K562 (cell line): Measurements from ENCODE around the gene PTGES3. TPM values are rescaled to one million over a fixed set of nuclear protein-coding genes. Genes with fewer than 3 reads are reported as not detected.

Experiments
- FOXJ2 ChIP-seq: fragments of 200-800 bp; sonication (Bioruptor generic); IDR thresholded peaks from 2 replicates; pipeline ENCODE4 v1.6.1; 2016; ENCODE audit warnings: missing genetic modification characterization, missing compliant biosample characterization
- FOXM1 ChIP-seq, 2 experiments: fragments of 450-650 bp in 1 of 2; sonication (generic) in 1 of 2; formaldehyde crosslinking in 1 of 2; IDR thresholded peaks; 2 replicates each; pipeline versions ENCODE4 v1.6.1 to v1.9.0; 2017 to 2022; ENCODE audit warnings: low read depth in 2 of 2, mild to moderate bottlenecking in 2 of 2, missing genetic modification reagents in 1 of 2, moderate library complexity in 1 of 2
- FOXP1 ChIP-seq: sonication (generic); formaldehyde crosslinking; IDR thresholded peaks from 2 replicates; pipeline ENCODE4 v1.8.0; 2022; ENCODE audit warnings: mild to moderate bottlenecking, missing genetic modification reagents
- JUND ChIP-seq, 2 experiments: IDR thresholded peaks; 2 replicates in 1 of 2; 3 replicates in 1 of 2; pipeline ENCODE4 v1.6.1; 2011; ENCODE audit warnings: borderline replicate concordance in 2 of 2, low read depth in 2 of 2, low read length in 2 of 2, improper control_type of control experiment in 1 of 2, missing biosample characterization in 1 of 2, missing genetic modification characterization in 1 of 2, missing genetic modification reagents in 1 of 2
- MECOM ChIP-seq: fragments of 250-450 bp; sonication (Bioruptor Pico); IDR thresholded peaks from 2 replicates; pipeline ENCODE4 v1.8.0; 2022; ENCODE audit warnings: inconsistent platforms
- MXI1 ChIP-seq: IDR thresholded peaks from 2 replicates; pipeline ENCODE4 v1.6.1; 2011; ENCODE audit warnings: low read depth, mild to moderate bottlenecking, improper control_type of control experiment, low read length
- MYC ChIP-seq, 2 experiments: fragments of 250-450 bp in 1 of 2; sonication (Bioruptor Pico) in 1 of 2; IDR thresholded peaks; 2 replicates each; pipeline versions ENCODE4 v1.5.1 to v1.6.1; 2012 to 2021; ENCODE audit warnings: low read depth in 2 of 2, borderline replicate concordance in 1 of 2, improper control_type of control experiment in 1 of 2, low read length in 1 of 2, mild to moderate bottlenecking in 1 of 2, moderate library complexity in 1 of 2
- NEUROD1 ChIP-seq: fragments of 150-350 bp; IDR thresholded peaks from 2 replicates; pipeline ENCODE4 v1.6.1; 2014; ENCODE audit warnings: borderline replicate concordance, low read length, low read depth; ENCODE audit not compliant: partially characterized antibody
- NR3C1 ChIP-seq: sonication (generic); formaldehyde crosslinking; IDR thresholded peaks from 2 replicates; pipeline ENCODE4 v1.8.1; 2022; ENCODE audit warnings: missing genetic modification reagents
- POLR2AphosphoS2 ChIP-seq: IDR thresholded peaks from 2 replicates; pipeline ENCODE4 v1.6.1; 2012; ENCODE audit warnings: low read length, improper control_type of control experiment
- SMARCC2 ChIP-seq: fragments of 450-650 bp; IDR thresholded peaks from 2 replicates; pipeline ENCODE4 v1.6.1; 2017; ENCODE audit warnings: antibody characterized with exemption, moderate library complexity, mild to moderate bottlenecking, low read depth
- TRIM24 ChIP-seq, 2 experiments: fragments of 450-650 bp; IDR thresholded peaks; 2 replicates each; pipeline ENCODE4 v1.6.1; 2016
- ZNF551 ChIP-seq: fragments of 250-450 bp; sonication (Bioruptor Pico); IDR thresholded peaks from 2 replicates; pipeline ENCODE4 v1.5.0; 2021; ENCODE audit warnings: mild to moderate bottlenecking, moderate library complexity
- ZSCAN29 ChIP-seq: fragments of 450-650 bp; IDR thresholded peaks from 2 replicates; pipeline ENCODE4 v1.6.1; 2017
- polyA plus RNA-seq, 8 experiments: library from polyadenylated mRNA; depleted of rRNA in 4 of 8; stranded (reverse) in 5 of 8; unstranded in 3 of 8; fragments of >200 nt; fragmentation: Nextera tagmentation in 2 of 8; fragmentation: Illumina TruSeq in 1 of 8; extraction: Ambion mirVana in 2 of 8; extraction: Trizol in 1 of 8; gene quantifications; 2 replicates each; pipeline versions ENCODE4 v1.2.1 to v1.2.3, GENCODE V29; 2011 to 2014; ENCODE audit warnings: inconsistent platforms in 1 of 8, missing spikeins in 1 of 8
- total RNA-seq, 7 experiments: library from RNA; depleted of rRNA in 6 of 7; stranded (reverse); fragments of >200 nt in 6 of 7; fragmentation: Illumina TruSeq in 2 of 7; extraction: Trizol in 2 of 7; gene quantifications; 2 replicates each; pipeline versions ENCODE4 v1.2.1 to v1.2.3, GENCODE V29; 2011 to 2021; ENCODE audit warnings: low replicate concordance in 1 of 7
- TF ChIP-seq, protein P1 (sequence below): sonication (generic); formaldehyde crosslinking; IDR thresholded peaks from 2 replicates; pipeline ENCODE4 v1.8.1; 2022; ENCODE audit warnings: missing genetic modification reagents
- TF ChIP-seq, protein P2 (sequence below): fragments of 150-350 bp; IDR thresholded peaks from 2 replicates; pipeline ENCODE4 v1.6.1; 2014; ENCODE audit warnings: low read depth, mild to moderate bottlenecking, low read length, borderline replicate concordance
- TF ChIP-seq, protein P3 (sequence below): sonication (generic); formaldehyde crosslinking; IDR thresholded peaks from 2 replicates; pipeline ENCODE4 v1.8.0; 2022; ENCODE audit warnings: missing genetic modification reagents, mild to moderate bottlenecking, borderline replicate concordance
- TF ChIP-seq, protein P4 (sequence below): fragments of 450-650 bp; IDR thresholded peaks from 2 replicates; pipeline ENCODE4 v1.6.1; 2014; ENCODE audit warnings: low read depth, mild to moderate bottlenecking, moderate library complexity, borderline replicate concordance

The PTGES3 gene
- total and polyA plus RNA-seq, 9 of the 15 experiments (the other 6 are each of a cell fraction or from before 2014, with no cell fraction given) = 163 to 501 (median 213) TPM

DNA sequence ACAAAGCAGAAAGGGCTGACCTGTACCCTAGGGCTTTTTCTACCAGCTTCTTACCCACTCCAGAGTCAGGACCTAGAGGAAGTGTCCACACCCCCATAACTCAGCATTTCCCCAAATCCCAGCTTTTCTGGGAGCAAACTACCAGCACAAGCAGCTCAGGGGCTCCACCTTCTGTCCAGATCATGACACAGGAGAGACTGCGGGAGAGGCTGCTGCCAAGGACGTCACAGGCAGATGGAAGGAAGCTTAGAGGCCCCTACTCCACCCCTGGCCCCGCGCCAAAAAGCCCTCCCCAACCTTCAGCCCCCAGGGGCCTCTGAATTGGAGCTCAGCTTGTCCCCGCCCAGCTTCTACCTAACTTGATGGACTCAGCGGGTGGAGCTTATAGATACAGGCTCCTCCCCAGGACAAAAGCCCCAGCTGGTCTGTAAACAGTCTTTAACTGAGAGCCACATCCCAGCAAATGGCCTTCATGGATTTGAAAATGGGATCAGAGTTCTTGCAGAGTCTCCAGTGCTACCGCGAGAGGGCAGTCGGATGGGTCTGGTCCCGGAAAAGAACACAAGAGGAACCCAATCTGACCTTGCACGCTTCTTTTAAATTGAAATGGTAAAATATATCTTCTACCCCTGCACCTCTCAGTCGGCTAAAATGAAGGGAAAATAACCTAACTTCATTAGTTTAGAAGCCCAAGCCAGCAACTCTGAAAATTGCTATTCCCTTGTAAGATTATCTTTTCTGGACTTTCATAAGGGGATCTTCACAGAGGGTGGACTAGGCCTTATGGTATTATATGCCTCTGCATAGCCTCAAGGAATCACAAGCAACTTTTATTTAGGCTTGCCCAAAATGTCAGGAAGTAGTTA, 51.2 kb downstream of the PTGES3 start (continued):
- TF ChIP-seq JUND (IDR thresholded peaks at IDR 0.05; ENCODE audit: borderline replicate concordance, low read depth, low read length) = peak; percentile 73
- peak; percentile 69; the same call in 1 of the 3 replicates for TF ChIP-seq JUND (tag; IDR thresholded peaks at IDR 0.05; ENCODE audit: borderline replicate concordance, low read depth, low read length)
- TF ChIP-seq, protein P1, sequence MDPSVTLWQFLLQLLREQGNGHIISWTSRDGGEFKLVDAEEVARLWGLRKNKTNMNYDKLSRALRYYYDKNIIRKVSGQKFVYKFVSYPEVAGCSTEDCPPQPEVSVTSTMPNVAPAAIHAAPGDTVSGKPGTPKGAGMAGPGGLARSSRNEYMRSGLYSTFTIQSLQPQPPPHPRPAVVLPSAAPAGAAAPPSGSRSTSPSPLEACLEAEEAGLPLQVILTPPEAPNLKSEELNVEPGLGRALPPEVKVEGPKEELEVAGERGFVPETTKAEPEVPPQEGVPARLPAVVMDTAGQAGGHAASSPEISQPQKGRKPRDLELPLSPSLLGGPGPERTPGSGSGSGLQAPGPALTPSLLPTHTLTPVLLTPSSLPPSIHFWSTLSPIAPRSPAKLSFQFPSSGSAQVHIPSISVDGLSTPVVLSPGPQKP = no peak
- TF ChIP-seq FOXM1 (IDR thresholded peaks at IDR 0.05; ENCODE audit: low read depth) = peak; percentile 83
- no peak for TF ChIP-seq FOXM1 (CRISPR knock-in tag; IDR thresholded peaks at IDR 0.05; ENCODE audit: low read depth)
- TF ChIP-seq ZSCAN29 = no peak
- TF ChIP-seq MECOM (CRISPR knock-in tag) = no peak
- TF ChIP-seq SMARCC2 = no peak
- TF ChIP-seq ZNF551 (CRISPR knock-in tag) = no peak
- TF ChIP-seq TRIM24 (IDR thresholded peaks at IDR 0.05) = 0 out of 4 replicates have a peak, but pooled peaks of 1 of the 2 experiments have one; percentile 5
- no peak for TF ChIP-seq FOXP1 (CRISPR knock-in tag)
- peak; percentile 49; the same call in 1 of the 2 replicates for TF ChIP-seq MYC (IDR thresholded peaks at IDR 0.05; ENCODE audit: low read depth, low read length)
- TF ChIP-seq MYC (CRISPR knock-in tag; IDR thresholded peaks at IDR 0.05; ENCODE audit: borderline replicate concordance, low read depth) = no peak
- no peak for TF ChIP-seq MXI1
- TF ChIP-seq POLR2AphosphoS2 = peak; percentile 99
- no peak for TF ChIP-seq NR3C1 (CRISPR knock-in tag)
- TF ChIP-seq, protein P2, sequence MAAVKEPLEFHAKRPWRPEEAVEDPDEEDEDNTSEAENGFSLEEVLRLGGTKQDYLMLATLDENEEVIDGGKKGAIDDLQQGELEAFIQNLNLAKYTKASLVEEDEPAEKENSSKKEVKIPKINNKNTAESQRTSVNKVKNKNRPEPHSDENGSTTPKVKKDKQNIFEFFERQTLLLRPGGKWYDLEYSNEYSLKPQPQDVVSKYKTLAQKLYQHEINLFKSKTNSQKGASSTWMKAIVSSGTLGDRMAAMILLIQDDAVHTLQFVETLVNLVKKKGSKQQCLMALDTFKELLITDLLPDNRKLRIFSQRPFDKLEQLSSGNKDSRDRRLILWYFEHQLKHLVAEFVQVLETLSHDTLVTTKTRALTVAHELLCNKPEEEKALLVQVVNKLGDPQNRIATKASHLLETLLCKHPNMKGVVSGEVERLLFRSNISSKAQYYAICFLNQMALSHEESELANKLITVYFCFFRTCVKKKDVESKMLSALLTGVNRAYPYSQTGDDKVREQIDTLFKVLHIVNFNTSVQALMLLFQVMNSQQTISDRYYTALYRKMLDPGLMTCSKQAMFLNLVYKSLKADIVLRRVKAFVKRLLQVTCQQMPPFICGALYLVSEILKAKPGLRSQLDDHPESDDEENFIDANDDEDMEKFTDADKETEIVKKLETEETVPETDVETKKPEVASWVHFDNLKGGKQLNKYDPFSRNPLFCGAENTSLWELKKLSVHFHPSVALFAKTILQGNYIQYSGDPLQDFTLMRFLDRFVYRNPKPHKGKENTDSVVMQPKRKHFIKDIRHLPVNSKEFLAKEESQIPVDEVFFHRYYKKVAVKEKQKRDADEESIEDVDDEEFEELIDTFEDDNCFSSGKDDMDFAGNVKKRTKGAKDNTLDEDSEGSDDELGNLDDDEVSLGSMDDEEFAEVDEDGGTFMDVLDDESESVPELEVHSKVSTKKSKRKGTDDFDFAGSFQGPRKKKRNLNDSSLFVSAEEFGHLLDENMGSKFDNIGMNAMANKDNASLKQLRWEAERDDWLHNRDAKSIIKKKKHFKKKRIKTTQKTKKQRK = no peak
- TF ChIP-seq, protein P3, sequence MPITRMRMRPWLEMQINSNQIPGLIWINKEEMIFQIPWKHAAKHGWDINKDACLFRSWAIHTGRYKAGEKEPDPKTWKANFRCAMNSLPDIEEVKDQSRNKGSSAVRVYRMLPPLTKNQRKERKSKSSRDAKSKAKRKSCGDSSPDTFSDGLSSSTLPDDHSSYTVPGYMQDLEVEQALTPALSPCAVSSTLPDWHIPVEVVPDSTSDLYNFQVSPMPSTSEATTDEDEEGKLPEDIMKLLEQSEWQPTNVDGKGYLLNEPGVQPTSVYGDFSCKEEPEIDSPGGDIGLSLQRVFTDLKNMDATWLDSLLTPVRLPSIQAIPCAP = no peak
- peak; percentile 48 for TF ChIP-seq NEUROD1
- no peak for TF ChIP-seq FOXJ2 (tag)
- TF ChIP-seq, protein P4, sequence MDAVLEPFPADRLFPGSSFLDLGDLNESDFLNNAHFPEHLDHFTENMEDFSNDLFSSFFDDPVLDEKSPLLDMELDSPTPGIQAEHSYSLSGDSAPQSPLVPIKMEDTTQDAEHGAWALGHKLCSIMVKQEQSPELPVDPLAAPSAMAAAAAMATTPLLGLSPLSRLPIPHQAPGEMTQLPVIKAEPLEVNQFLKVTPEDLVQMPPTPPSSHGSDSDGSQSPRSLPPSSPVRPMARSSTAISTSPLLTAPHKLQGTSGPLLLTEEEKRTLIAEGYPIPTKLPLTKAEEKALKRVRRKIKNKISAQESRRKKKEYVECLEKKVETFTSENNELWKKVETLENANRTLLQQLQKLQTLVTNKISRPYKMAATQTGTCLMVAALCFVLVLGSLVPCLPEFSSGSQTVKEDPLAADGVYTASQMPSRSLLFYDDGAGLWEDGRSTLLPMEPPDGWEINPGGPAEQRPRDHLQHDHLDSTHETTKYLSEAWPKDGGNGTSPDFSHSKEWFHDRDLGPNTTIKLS = no peak; the same call in 1 of the 2 replicates
